HCT116 (cell line): ENCODE data around the gene LPXN.

Experiments
- CTCF ChIP-seq, 3 experiments: fragments of 200-600 bp in 1 of 3; sonication (generic) in 1 of 3; IDR thresholded peaks in 2 of 3; conservative IDR thresholded peaks in 1 of 3; 2 replicates each; pipeline ENCODE4 v1.5.1; 2012 to 2017; ENCODE audit warnings: low read depth in 2 of 3, low read length in 2 of 3, antibody characterized with exemption in 1 of 3, borderline replicate concordance in 1 of 3, control low read depth in 1 of 3, mild to moderate bottlenecking in 1 of 3, mixed read lengths in 1 of 3, mixed run types in 1 of 3, moderate library complexity in 1 of 3; ENCODE audit not compliant: insufficient read depth in 1 of 3
- EZH2 ChIP-seq: fragments of 200-600 bp; sonication (generic); IDR thresholded peaks from 2 replicates; pipeline ENCODE4 v1.6.1; 2017; ENCODE audit warnings: antibody characterized with exemption, mixed run types
- POLR2A ChIP-seq: IDR thresholded peaks from 2 replicates; pipeline ENCODE4 v1.7.0; 2011; ENCODE audit warnings: borderline replicate concordance; ENCODE audit not compliant: insufficient read depth, insufficient read length; ENCODE audit errors: extremely low read depth
- POLR2AphosphoS5 ChIP-seq: IDR thresholded peaks from 2 replicates; pipeline ENCODE4 v1.6.1; 2011; ENCODE audit warnings: mild to moderate bottlenecking, low read depth, low read length, moderate library complexity
- RAD21 ChIP-seq: IDR thresholded peaks from 2 replicates; pipeline ENCODE4 v1.6.1; 2012; ENCODE audit warnings: low read depth, mild to moderate bottlenecking
- YY1 ChIP-seq: IDR thresholded peaks from 2 replicates; pipeline ENCODE4 v1.6.1; 2011; ENCODE audit warnings: low read length, low read depth, moderate library complexity, mild to moderate bottlenecking; ENCODE audit not compliant: insufficient replicate concordance; ENCODE audit errors: extremely low read depth

- TF ChIP-seq POLR2A (no peak), YY1 (no peak), CTCF (IDR thresholded peaks at IDR 0.05 in 2 of 3, conservative IDR thresholded peaks at IDR 0.05 in 1 of 3; ENCODE audit: borderline replicate concordance in 1 of 3, insufficient read depth in 1 of 3, low read depth in 2 of 3, low read length in 2 of 3) (no peak), RAD21 (no peak), POLR2AphosphoS5 (no peak), EZH2 (no peak)
Measured at GRCh38 chr11:58622344-58622743, 46.7 kb upstream of the LPXN start, which contains the start of gene CNTF.
